Stomach (tissue), 19 donors: ENCODE results near the gene ARL5C. TPM values are rescaled to one million over a fixed set of nuclear protein-coding genes. Genes with fewer than 3 reads are reported as not detected.

Experiments used
- DNase-seq, 2 donors: peaks; one replicate each; pipeline versions ENCODE4 v3.0.0 to v3.0.0-alpha.2; 2013 to 2019
- H3K27ac ChIP-seq, 5 donors: fragments of 200-600 bp in 4 of 5; sonication (generic) in 4 of 5; one replicate each; pipeline ENCODE4 v1.5.1; 2013 to 2019; ENCODE audit warnings: mild to moderate bottlenecking in 1 of 5, moderate library complexity in 1 of 5
- H3K27me3 ChIP-seq, 3 donors: fragments of 200-600 bp; sonication (generic); one replicate each; pipeline ENCODE4 v1.5.1; 2017 to 2019; ENCODE audit warnings: mixed run types in 1 of 3
- H3K36me3 ChIP-seq, 4 donors: fragments of 200-600 bp; sonication (generic); 1 replicate in 3 of 4; 2 replicates in 1 of 4; pipeline ENCODE4 v1.5.1; 2016 to 2019
- H3K4me1 ChIP-seq, 4 donors: fragments of 200-600 bp; sonication (generic); one replicate each; pipeline ENCODE4 v1.5.1; 2016 to 2019
- H3K4me3 ChIP-seq, 4 donors: fragments of 200-600 bp; sonication (generic) in 3 of 4; one replicate each; pipeline ENCODE4 v1.5.1; 2016 to 2019; ENCODE audit warnings: mild to moderate bottlenecking in 1 of 4
- H3K9me3 ChIP-seq, 4 donors: fragments of 200-600 bp; sonication (generic); one replicate each; pipeline ENCODE4 v1.5.1; 2016 to 2019
- EP300 ChIP-seq: sonication (generic); formaldehyde crosslinking; IDR thresholded peaks from one replicate; pipeline ENCODE4 v1.6.1; 2017; ENCODE audit warnings: antibody characterized with exemption
- POLR2A ChIP-seq, 4 donors: fragments of 450-650 bp; IDR thresholded peaks; one replicate each; pipeline ENCODE4 v1.6.1; 2016; ENCODE audit warnings: antibody characterized with exemption in 4 of 4, control low read depth in 2 of 4, mild to moderate bottlenecking in 1 of 4, moderate library complexity in 1 of 4
- POLR2AphosphoS5 ChIP-seq, 3 donors: sonication (generic); formaldehyde crosslinking; IDR thresholded peaks; one replicate each; pipeline ENCODE4 v1.6.1; 2016; ENCODE audit warnings: antibody characterized with exemption in 3 of 3
- WGBS, 5 donors: extraction: QIAGEN DNeasy Blood & Tissue Kit in 3 of 5; methylation state at CpG; one replicate each; pipeline versions ENCODE4 v1.1.5 to v1.1.7; 2013 to 2018; 5-methylcytosine and 5-hydroxymethylcytosine counted together
- intact Hi-C: fragments of 100-400 bp; cut with DNase I; formaldehyde crosslinking; loops from one replicate; pipeline ENCODE4 v1.15.1; 2023; ENCODE audit warnings: low total_unique reads
- long read RNA-seq, 10 donors: transcript quantifications; one replicate each; lab custom pipeline, GENCODE V29; 2026
- polyA plus RNA-seq, 3 donors: library from polyadenylated mRNA; stranded (reverse); fragments of 200-250 nt; gene quantifications; one replicate each; pipeline ENCODE4 v1.2.3, GENCODE V29; 2013
- total RNA-seq, 5 donors: library from RNA; depleted of rRNA; stranded (reverse); fragments of >200 nt; gene quantifications; one replicate each; pipeline versions ENCODE4 v1.1.0 to v1.2.3, GENCODE V29; 2014 to 2016
- TF ChIP-seq, protein P1 (sequence below), 7 experiments: fragments of 450-650 bp in 4 of 7; fragments of 200-600 bp in 3 of 7; sonication (generic) in 3 of 7; IDR thresholded peaks; one replicate each; pipeline ENCODE4 v1.5.1; 2016 to 2019; ENCODE audit warnings: antibody characterized with exemption in 7 of 7, control low read depth in 2 of 7, mild to moderate bottlenecking in 1 of 7
- donor health status: healthy with polysubstance abuse.
- donor health status: Bipolar disorder and iron deficiency.
- donor health status: healthy.

The ARL5C gene, protein sequence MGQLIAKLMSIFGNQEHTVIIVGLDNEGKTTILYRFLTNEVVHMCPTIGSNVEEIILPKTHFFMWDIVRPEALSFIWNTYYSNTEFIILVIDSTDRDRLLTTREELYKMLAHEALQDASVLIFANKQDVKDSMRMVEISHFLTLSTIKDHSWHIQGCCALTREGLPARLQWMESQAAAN
- not detected for total RNA-seq
- not detected for polyA plus RNA-seq
- long read RNA-seq, donor 1, partial matches to known transcripts: 0 of 1 reads
- long read RNA-seq, donor 1, other reads (novel, unspliced or antisense): 0 of 1 reads
- long read RNA-seq, donor 2: 0 reads
- long read RNA-seq, donor 3: 0 reads
- long read RNA-seq, donor 4: 0 reads
- long read RNA-seq, donor 5: 0 reads
- long read RNA-seq, donor 6: 0 reads
- long read RNA-seq, donor 7, partial matches to known transcripts: 0 of 1 reads
- long read RNA-seq, donor 7, other reads (novel, unspliced or antisense): 0 of 1 reads
- long read RNA-seq, donor 8: 0 reads
- long read RNA-seq, donor 9, partial matches to known transcripts: 0 of 1 reads
- long read RNA-seq, donor 9, other reads (novel, unspliced or antisense): 0 of 1 reads
- long read RNA-seq, donor 10, partial matches to known transcripts: 0 of 1 reads
- long read RNA-seq, donor 10, other reads (novel, unspliced or antisense): 0 of 1 reads

DNA sequence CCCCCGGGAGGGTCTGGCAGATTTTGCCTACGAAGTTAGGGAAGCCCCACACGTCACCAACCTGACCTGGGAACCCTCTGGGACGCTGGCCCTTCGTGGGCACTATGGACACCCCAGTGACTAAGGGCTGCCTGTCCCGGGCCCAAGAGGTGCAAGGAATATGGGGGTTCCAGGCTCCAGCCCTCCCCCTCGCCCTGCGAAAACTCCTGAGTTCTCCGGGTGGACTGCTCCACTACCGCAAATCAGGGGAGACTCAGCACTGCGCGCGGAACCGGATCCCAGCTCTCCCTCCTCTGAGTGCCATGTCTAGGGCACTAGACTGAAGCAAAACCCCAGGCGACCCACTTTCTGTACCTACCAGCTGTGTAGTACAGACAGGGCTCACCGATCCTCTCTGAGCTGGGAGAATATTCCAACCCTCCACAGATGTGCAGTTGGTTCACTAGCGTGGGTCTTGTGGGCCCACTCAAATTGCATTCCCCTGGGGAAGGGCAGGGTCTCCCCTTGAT, at the start of gene ARL5C:
Gene ARL5C (minus strand): TSS at position 321 of the 509 bp plus-strand sequence. CDS start 401 bp downstream, outside the sequence.
- Histone ChIP-seq H3K9me3 (no peaks in the 10 kb centered on the region), H3K27ac (peak within 1 kb of the TSS in 1 of 5 donors; percentile 65), H3K27me3 (peaks cover 0 to 10% (median 6%) of the 10 kb centered on the region in 3 donors), H3K4me1 (peaks cover 17 to 41% (median 31%) of the 10 kb centered on the region in 4 donors), H3K4me3 (peak within 1 kb of the TSS; percentile 46 to 55 (median 52)), H3K36me3 (no peaks in the 10 kb centered on the region)
- intact Hi-C loops: no loop called here
- 53 to 75% (median 69%) methylated on average over 15 to 17 of the region's 17 CpGs for WGBS, 5 donors
- peak in 1 of 2 donors; percentile 2 for DNase-seq
- no peak for TF ChIP-seq EP300
- TF ChIP-seq POLR2A (IDR thresholded peaks at IDR 0.05): no peak
- TF ChIP-seq POLR2AphosphoS5 (IDR thresholded peaks at IDR 0.05): no peak
- TF ChIP-seq, protein P1, sequence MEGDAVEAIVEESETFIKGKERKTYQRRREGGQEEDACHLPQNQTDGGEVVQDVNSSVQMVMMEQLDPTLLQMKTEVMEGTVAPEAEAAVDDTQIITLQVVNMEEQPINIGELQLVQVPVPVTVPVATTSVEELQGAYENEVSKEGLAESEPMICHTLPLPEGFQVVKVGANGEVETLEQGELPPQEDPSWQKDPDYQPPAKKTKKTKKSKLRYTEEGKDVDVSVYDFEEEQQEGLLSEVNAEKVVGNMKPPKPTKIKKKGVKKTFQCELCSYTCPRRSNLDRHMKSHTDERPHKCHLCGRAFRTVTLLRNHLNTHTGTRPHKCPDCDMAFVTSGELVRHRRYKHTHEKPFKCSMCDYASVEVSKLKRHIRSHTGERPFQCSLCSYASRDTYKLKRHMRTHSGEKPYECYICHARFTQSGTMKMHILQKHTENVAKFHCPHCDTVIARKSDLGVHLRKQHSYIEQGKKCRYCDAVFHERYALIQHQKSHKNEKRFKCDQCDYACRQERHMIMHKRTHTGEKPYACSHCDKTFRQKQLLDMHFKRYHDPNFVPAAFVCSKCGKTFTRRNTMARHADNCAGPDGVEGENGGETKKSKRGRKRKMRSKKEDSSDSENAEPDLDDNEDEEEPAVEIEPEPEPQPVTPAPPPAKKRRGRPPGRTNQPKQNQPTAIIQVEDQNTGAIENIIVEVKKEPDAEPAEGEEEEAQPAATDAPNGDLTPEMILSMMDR (IDR thresholded peaks at IDR 0.05): no peak

DNA sequence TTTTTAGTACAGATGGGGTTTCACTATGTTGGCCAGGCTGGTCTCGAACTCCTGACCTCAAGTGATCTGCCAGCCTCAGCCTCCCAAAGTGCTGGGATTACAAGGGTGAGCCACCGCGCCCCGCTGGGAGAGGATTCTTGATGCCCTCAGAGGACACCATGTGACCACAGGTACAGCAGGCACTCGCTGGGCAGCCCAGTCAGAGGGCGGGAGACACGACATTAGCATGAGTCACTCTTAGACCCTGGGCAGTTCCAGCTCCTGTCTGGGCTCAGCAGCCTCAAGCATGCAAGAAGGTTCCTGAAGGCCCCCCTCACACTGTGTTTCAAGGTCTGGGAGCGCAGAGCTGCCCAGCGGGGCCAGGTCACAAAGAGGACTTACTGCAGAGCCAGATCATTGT, 47.9 kb upstream of the ARL5C start:
- peaks cover 13 to 22% (median 20%) of the 10 kb centered on the region in 4 donors for H3K4me1 ChIP-seq
- intact Hi-C loops: no loop called here
- H3K27me3 ChIP-seq: peaks cover 0 to 62% (median 18%) of the 10 kb centered on the region in 3 donors
- TF ChIP-seq EP300 (no peak), POLR2A (IDR thresholded peaks at IDR 0.05) (no peak), POLR2AphosphoS5 (IDR thresholded peaks at IDR 0.05) (no peak)
- TF ChIP-seq, protein P1 (IDR thresholded peaks at IDR 0.05): no peak
- H3K9me3 ChIP-seq: no peaks in the 10 kb centered on the region
- 63 to 100% (median 72%) methylated on average over 2 to 9 of the region's 9 CpGs for WGBS, 5 donors
- H3K27ac ChIP-seq: no peak overlapping the region
- H3K36me3 ChIP-seq: no peaks in the 10 kb centered on the region
- DNase-seq: peak; percentile 33 to 53
- no peak overlapping the region for H3K4me3 ChIP-seq

DNA sequence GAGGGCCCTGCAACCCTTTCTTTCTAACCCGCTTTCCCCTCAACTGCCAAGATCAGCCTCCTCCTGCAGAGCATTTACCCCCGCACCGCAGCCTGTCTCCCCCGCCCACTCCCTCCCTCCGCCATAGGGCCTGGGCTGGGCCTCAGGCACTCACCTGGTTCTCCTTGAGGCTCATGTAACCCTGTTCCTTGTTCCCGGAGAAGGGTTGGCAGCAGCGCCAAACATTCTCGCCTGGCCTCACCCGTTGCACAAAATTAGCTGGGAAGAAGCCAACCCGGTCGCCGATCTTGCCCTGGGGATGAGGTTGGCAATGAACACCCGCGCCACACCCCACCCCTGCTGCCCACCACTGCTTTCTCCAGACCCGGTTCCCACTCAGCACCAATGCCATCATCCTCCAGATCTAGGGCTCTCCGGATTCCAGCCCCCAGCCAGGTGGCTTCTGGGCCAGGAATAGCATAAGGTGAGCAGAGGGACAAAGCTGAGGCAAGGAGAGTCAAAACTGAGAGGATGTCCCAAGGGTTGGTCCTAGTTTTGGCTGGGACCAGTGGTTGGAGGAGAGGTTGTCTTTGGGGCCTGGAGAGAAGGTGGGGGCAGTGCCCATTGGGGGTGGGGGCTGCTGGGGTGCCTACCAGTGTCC, 47.0 kb upstream of the ARL5C start:
- DNase-seq: peak in 1 of 2 donors; percentile 81
- H3K27me3 ChIP-seq: peaks cover 0 to 55% (median 18%) of the 10 kb centered on the region in 3 donors
- TF ChIP-seq, protein P1 (IDR thresholded peaks at IDR 0.05): no peak
- TF ChIP-seq EP300: no peak
- peak in 1 of 3 donors; percentile 14 for TF ChIP-seq POLR2AphosphoS5 (IDR thresholded peaks at IDR 0.05)
- no peak for TF ChIP-seq POLR2A (IDR thresholded peaks at IDR 0.05)
- H3K4me3 ChIP-seq: no peak overlapping the region
- no peaks in the 10 kb centered on the region for H3K9me3 ChIP-seq
- H3K36me3 ChIP-seq: no peaks in the 10 kb centered on the region
- WGBS, 5 donors: 28 to 59% (median 34%) methylated on average over 16 of the region's 16 CpGs
- H3K4me1 ChIP-seq: peaks cover 15 to 28% (median 25%) of the 10 kb centered on the region in 4 donors
- intact Hi-C loops: no loop called here
- H3K27ac ChIP-seq: no peak overlapping the region
